Dedifferentiated amniotic fluid mesenchymal stem cell (primary cell): Measurements from ENCODE around the gene SLC1A4.
A peak's percentile ranks its signal among the peaks of the same experiment; 100 is the strongest.
"Not testable (repeated sequence)": the region's sequence is repeated elsewhere in the genome, so short reads cannot be mapped to it uniquely, and the experiment has no call there.

ENCODE experiments used
- DNase-seq: peaks from one replicate; pipeline ENCODE4 v3.0.0-alpha.2; 2016; ENCODE audit errors: extremely low spot score

SLC1A4 gene

GRCh38 chr2:65026154-65026553 is 37.0 kb downstream of the SLC1A4 start:
- no peak for DNase-seq

- no peak for DNase-seq
Observed at GRCh38 chr2:65026704-65027464, 37.7 kb downstream of the SLC1A4 start.

- no peak for DNase-seq
Observed at GRCh38 chr2:65027616-65028244, 38.5 kb downstream of the SLC1A4 start.

- no peak for DNase-seq
Observed at GRCh38 chr2:65030476-65031332, 41.5 kb downstream of the SLC1A4 start.

- no peak for DNase-seq
Observed at GRCh38 chr2:65031341-65032018, 42.3 kb downstream of the SLC1A4 start.

- DNase-seq = no peak
Observed at GRCh38 chr2:65032019-65032975, 43.1 kb downstream of the SLC1A4 start.

- DNase-seq = no peak
Observed at GRCh38 chr2:65033178-65033577, 44.0 kb downstream of the SLC1A4 start.

GRCh38 chr2:65033667-65034066 is 44.5 kb downstream of the SLC1A4 start:
- not testable (repeated sequence) for DNase-seq

GRCh38 chr2:65035351-65035943 is 46.2 kb downstream of the SLC1A4 start:
- DNase-seq = no peak

GRCh38 chr2:65037178-65037577 is 48.0 kb downstream of the SLC1A4 start:
- DNase-seq = no peak

GRCh38 chr2:65039640-65040039 is 50.4 kb downstream of the SLC1A4 start:
- DNase-seq = no peak

GRCh38 chr2:65040400-65041261 is 51.4 kb downstream of the SLC1A4 start:
- peak; percentile 87 for DNase-seq

- no peak for DNase-seq
Observed at GRCh38 chr2:65043001-65043400, 53.8 kb downstream of the SLC1A4 start.

GRCh38 chr2:65044097-65044735 is 55.0 kb downstream of the SLC1A4 start:
- no peak for DNase-seq

- no peak for DNase-seq
Observed at GRCh38 chr2:65045651-65046050, 56.5 kb downstream of the SLC1A4 start.

GRCh38 chr2:65046633-65047407 is 57.6 kb downstream of the SLC1A4 start:
- no peak for DNase-seq

GRCh38 chr2:65049010-65049639 is 59.9 kb downstream of the SLC1A4 start:
- DNase-seq = no peak

GRCh38 chr2:65050931-65051330 is 61.7 kb downstream of the SLC1A4 start:
- no peak for DNase-seq
